Stimulated activated CD4-positive, alpha-beta T cell treated with anti-CD3 and anti-CD28 coated beads, Interleukin-15, amount 100 ng/mL, for 24 hours (primary cell): ENCODE results near the gene ZNF668.

ENCODE experiments used
- DNase-seq: peaks from one replicate; pipeline ENCODE4 v3.0.0-alpha.2; 2020

The ZNF668 gene

GRCh38 chr16:31081428-31082351, 7.7 kb upstream of the ZNF668 start:
- DNase-seq = no peak

- DNase-seq = no peak
These were observed 6.8 kb upstream of the ZNF668 start for GRCh38 chr16:31080756-31081419.

DNA sequence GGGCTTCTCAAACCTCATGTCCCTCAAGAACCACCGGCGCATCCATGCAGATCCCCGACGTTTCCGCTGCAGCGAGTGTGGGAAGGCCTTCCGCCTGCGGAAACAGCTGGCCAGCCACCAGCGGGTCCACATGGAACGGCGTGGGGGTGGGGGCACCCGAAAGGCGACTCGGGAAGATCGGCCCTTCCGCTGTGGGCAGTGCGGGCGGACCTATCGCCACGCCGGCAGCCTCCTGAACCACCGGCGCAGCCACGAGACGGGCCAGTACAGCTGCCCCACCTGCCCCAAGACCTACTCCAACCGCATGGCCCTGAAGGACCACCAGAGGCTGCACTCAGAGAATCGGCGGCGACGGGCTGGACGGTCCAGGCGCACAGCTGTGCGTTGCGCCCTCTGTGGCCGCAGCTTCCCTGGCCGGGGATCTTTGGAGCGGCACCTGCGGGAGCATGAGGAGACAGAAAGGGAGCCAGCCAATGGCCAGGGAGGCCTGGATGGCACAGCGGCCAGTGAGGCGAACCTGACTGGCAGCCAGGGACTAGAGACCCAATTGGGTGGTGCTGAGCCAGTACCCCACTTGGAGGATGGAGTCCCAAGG, 6.1 kb upstream of the ZNF668 start:
- no peak for DNase-seq

GRCh38 chr16:31079342-31079944, 5.4 kb upstream of the ZNF668 start:
- no peak for DNase-seq

DNA sequence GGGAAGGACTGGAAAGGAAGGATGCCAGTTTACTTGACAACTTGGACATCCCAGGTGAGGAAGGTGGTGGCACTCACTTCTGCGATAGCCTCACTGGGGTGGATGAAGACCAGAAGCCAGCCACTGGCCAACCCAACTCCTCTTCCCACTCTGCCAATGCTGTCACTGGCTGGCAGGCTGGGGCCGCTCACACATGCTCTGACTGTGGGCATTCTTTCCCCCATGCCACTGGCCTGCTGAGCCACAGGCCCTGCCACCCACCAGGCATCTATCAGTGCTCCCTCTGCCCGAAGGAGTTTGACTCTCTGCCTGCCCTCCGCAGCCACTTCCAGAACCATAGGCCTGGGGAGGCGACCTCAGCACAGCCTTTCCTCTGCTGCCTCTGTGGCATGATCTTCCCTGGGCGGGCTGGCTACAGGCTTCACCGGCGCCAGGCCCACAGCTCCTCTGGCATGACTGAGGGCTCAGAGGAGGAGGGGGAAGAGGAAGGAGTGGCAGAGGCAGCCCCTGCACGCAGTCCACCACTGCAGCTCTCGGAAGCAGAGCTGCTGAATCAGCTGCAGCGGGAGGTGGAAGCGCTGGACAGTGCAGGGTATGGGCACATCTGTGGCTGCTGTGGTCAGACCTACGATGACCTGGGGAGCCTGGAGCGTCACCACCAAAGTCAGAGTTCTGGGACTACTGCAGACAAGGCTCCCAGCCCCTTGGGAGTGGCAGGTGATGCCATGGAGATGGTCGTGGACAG, 4.7 kb upstream of the ZNF668 start:
- no peak for DNase-seq

DNA sequence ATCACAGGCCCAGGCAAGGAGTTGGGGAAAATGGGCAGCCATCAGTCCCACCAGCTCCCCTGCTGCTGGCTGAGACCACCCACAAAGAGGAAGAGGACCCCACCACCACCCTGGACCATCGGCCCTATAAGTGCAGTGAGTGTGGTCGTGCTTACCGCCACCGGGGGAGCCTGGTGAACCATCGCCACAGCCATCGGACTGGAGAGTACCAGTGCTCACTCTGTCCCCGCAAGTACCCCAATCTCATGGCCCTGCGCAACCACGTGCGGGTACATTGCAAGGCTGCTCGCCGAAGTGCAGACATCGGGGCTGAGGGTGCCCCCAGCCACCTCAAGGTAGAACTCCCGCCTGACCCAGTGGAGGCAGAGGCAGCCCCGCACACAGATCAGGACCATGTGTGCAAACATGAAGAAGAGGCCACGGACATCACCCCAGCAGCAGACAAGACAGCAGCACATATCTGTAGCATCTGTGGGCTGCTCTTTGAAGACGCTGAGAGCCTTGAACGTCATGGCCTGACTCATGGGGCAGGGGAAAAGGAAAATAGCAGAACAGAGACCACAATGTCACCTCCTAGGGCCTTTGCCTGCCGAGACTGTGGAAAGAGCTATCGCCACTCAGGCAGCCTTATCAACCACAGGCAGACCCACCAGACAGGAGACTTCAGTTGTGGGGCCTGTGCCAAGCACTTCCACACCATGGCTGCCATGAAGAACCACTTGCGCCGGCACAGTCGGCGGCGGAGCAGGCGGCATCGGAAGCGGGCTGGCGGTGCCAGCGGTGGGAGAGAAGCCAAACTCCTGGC, 3.8 kb upstream of the ZNF668 start:
- DNase-seq = no peak

GRCh38 chr16:31077024-31077423, 3.0 kb upstream of the ZNF668 start:
- DNase-seq = no peak

- DNase-seq = no peak
These were observed 2.3 kb upstream of the ZNF668 start for GRCh38 chr16:31076319-31076718.

DNA sequence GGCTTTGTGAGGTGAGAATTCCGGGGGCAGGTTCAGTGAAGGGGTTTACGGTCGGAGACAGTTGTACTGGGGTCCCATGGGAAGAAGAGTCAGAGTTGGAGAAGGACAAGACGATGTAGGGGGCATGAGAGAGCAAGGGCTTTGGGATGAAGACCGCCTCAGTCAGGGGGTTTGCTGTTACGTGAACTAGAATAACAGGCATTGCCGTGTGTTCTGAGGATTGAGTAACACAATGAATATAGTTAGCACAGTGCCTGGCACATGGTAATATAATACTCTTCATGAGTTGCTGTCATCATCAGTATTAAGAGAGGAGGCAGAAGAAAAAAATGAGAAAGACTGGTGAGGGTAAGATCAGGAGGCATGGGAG, 759 bp upstream of the ZNF668 start:
- no peak for DNase-seq

DNA sequence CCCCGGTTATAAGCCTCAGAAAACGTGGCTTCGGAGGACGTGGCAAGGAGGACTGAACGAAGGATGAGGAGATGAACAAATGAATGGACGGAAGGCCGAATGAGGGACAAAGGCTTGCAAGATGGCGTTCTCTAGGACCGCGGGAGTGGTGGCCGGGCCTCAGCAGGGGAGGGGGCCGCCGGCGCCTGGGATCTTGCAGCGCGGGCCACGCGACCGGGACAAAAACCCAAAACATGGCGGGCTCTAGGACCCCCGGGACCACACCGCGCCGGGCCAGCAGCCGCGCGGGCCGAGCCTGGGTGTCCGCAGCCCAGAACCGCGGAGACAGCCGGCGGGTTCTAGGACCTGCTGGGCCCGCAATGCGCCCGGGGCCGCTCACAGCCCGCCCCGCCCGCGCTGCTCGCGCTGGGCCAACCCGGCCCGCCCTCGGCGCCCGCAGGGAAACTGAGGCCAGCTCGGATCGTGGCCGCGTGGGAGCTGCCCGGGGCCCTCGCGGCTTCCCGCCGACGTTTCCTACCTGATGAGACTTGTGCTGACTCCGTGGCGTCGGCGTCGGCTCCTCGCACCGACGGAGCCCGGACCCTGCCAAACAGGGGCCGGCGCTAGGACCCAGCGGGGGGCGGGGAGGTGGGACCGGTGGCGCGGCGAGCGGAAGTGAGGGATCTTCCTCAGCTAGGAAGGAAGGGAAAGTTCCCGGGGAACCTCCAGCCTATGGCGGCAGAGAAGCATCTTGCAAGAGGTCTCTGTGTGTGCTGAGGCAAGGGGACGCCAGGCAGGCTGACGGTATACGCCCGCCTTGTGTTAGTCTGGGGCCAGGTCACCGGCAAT, 684 bp downstream of the ZNF668 start:
- peak; percentile 95 for DNase-seq

- DNase-seq = peak; percentile 58
These were observed 1.4 kb downstream of the ZNF668 start for GRCh38 chr16:31072540-31073141.

GRCh38 chr16:31071861-31072260, 2.2 kb downstream of the ZNF668 start:
- no peak for DNase-seq

DNA sequence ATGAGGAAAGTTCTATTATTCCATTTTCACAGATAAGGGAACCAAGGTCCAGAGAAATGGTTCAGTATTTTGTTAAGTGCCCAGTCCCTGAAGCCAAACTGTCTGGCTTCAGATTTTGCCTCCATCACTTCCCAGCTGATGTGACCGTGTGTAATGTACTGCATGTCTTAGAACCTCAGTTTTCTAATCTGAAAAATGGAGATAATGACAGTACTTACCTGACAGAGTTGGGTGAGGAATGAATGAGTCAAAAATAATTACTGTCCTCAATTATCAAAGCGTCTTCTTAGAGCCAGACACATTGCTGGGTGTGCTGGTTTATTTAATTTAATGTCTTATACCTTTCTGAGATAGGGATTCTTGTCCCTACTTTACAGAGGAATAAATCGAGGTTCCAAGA, 6.7 kb downstream of the ZNF668 start:
- no peak for DNase-seq

DNA sequence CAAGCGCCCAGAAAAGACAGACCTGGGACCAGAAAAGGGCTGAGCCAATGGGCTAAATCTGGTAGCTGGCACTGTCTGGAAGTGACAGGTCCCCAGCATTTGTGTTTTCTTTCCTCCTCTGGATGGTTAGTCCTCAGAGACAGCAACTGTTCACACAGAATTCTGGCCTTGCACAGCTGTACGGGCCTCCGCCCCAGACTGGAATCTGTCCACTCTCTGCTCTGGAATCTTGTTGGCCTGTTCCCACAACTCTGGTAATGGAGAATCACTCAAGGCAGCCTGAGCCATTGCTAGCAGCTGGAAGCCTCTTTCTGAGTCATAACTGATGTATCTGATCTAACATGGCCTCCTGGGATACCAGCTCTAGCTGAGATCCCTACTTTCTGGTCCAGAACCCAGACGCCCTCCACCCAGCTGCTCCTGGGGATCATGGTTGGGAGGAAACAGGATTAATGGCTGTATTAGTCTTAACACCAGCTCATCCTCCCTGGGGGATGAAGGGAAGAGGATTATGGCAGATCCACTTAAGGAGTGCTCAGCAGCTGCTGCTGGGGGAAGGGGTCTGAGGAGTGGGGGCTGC, 9.1 kb downstream of the ZNF668 start:
- no peak for DNase-seq

DNA sequence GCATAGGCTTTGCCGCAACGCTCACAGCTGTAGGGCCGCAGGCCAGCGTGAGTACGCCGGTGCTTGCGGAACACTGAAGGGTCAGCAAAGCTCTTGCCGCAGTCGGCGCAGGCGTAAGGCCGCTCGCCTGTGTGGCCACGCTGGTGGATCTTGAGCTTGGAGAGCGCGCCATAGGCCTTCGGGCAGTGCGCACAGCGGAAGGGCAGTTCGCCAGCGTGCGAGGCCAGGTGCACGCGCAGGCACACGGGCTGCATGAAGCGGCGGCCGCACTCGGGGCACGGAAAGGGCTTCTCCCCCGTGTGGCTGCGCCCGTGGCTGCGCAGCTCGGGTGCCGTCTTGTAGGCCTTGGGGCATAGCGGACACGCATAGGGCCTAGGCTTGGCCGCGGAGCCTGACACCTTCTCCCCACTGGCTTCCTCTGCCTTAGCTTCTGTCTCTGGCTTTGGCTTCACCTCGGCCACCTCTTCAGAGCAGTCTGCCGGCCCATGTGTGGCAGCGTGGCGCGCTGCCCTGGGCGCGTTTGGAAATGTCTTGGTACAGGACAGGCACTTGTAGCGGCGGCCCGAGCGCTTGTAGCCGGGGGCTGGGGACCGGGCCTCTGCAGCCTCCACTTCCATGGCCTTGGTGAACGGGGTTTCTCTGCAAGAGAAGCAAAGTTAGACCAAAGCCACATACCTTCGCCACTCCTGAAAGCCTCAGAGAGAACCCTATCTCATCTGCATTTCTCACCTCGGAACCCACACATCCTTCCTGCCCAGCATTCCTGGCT, 10.0 kb downstream of the ZNF668 start:
- no peak for DNase-seq

DNA sequence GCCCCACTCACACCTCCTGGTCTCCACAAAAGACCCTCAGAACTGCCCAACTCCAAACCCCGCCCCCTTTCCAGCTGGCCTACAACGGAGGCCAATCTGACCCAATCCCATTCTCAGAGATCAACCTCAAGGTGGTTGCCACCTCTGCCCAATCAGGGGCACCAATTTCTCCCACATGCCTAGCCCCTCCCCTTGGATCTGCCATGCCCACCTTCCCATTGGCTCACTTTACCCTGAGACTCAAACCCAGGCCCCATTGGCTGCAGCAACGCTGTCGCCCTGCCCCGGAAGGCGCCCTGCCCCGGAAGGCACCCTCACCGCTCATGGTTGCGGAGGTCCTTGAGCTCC, 10.6 kb downstream of the ZNF668 start:
- no peak for DNase-seq

DNA sequence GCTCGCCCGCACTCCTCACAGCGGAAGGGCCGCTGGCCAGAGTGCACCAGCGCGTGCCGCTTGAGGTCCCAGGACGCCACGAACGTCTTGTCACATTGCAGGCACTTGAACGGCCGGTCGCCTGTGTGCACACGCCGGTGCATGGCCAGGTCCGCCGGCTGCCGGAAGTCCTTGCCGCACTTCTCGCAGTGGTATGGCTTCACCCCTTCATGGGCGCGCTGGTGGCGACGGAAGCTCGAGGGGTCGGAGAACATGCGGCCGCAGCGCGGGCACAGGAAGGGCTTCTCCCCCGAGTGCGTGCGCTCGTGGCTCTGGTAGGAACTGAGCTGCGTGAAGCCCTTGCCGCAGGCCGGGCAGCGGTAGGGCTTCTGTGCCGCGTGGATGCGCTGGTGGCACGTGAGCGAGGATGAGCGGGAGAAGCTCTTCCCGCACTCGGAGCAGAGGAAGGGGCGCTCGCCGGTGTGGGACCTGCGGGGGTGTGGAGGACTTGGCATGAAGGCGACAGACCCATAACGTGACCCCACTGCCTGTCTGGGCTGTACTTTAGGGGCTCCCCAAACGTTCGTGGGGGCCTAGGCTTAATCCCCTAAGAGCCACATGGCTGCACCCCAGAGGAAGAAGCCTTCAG, 12.1 kb downstream of the ZNF668 start:
- no peak for DNase-seq

DNA sequence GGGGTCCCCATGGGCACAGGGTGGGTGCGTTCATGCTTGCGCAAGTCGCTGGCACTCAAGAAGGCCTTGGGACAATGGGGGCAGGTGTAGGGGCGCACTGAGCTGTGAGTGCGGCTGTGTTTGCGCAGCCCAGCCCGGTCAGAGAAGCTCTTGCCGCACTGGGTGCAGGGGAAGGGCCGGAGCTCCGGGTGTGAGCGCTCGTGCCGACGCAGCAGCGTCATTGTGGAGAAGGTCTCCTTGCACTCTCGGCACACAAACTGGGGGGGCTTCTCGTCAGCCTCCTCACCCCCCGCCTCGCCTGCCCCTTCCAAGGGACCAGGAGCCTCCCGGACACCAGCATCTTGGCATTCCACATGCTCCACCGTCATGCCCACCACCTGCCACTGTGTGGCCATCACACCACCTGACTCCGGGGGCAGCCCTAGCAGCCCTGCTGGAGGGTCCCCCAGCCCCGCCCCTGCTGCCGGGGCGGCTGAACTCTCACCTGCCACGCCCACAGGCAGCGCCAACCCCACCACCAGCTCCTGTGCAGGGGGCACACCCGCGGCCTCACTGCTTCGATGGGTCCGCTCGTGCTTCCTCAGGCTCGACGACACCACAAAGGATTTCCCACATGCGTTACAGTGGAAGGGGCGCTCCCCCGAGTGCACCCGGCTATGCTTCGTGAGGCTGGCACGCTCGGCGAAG, 12.8 kb downstream of the ZNF668 start:
- DNase-seq = no peak
